B cell (primary cell): ENCODE measurements around the gene AGAP1. TPM values are rescaled to one million over a fixed set of nuclear protein-coding genes. Genes with fewer than 3 reads are reported as not detected.

Experiments used
- ATAC-seq: fragments of 200-7000 bp; cut with Tn5 transposase; one replicate; pipeline ENCODE4 v1.10.0; 2021; ENCODE audit warnings: low read depth, mild to moderate bottlenecking, moderate number of reproducible peaks, moderate library complexity
- CTCF ChIA-PET: fragments of 350-600 bp; sonication (Branson Sonifier 250); formaldehyde crosslinking; loops from one replicate; lab custom pipeline; 2021; ENCODE audit warnings: antibody characterized with exemption, inconsistent platforms; lab: Charles Lee
- POLR2A ChIA-PET: fragments of 350-600 bp; sonication (Branson Sonifier 250); formaldehyde crosslinking; loops from one replicate; lab custom pipeline; 2021; ENCODE audit warnings: antibody characterized with exemption; lab: Charles Lee
- DNase-seq: peaks from one replicate; pipeline ENCODE4 v3.0.0; 2013
- H2AFZ ChIP-seq: 2 replicates; pipeline ENCODE4 v1.6.1; 2012; ENCODE audit warnings: mild to moderate bottlenecking, low read depth, low read length; ENCODE audit not compliant: insufficient read depth, poor library complexity, severe bottlenecking
- H3K27ac ChIP-seq, 2 donors: 1 replicate in 1 of 2; 2 replicates in 1 of 2; pipeline ENCODE4 v1.5.1; 2012 to 2013; ENCODE audit warnings: low read length in 2 of 2, mild to moderate bottlenecking in 2 of 2, moderate library complexity in 1 of 2
- H3K27me3 ChIP-seq, 4 experiments: fragments of 200-600 bp in 1 of 4; sonication (generic) in 1 of 4; replicated peaks in 1 of 4; 1 replicate in 2 of 4; 2 replicates in 2 of 4; pipeline versions ENCODE4 v1.6.1 to v1.7.0; 2013 to 2016; ENCODE audit warnings: low read length in 3 of 4, mild to moderate bottlenecking in 2 of 4, mixed read lengths in 1 of 4, moderate library complexity in 1 of 4; ENCODE audit not compliant: insufficient read depth in 4 of 4, control insufficient read depth in 3 of 4; ENCODE audit errors: control extremely low read depth in 1 of 4
- H3K36me3 ChIP-seq, 2 experiments: replicated peaks in 1 of 2; 1 replicate in 1 of 2; 2 replicates in 1 of 2; pipeline versions ENCODE4 v1.6.1 to v1.7.1; 2013; ENCODE audit warnings: low read length in 1 of 2; ENCODE audit not compliant: insufficient read depth in 2 of 2, control insufficient read depth in 1 of 2; ENCODE audit errors: control extremely low read depth in 1 of 2, extremely low read depth in 1 of 2
- H3K4me1 ChIP-seq, 2 donors: fragments of 200-600 bp in 1 of 2; sonication (generic) in 1 of 2; 1 replicate in 1 of 2; 2 replicates in 1 of 2; pipeline versions ENCODE4 v1.5.1 to v1.6.1; 2013 to 2017; ENCODE audit warnings: low read length in 2 of 2; ENCODE audit not compliant: control insufficient read depth in 2 of 2, insufficient read depth in 2 of 2
- H3K4me2 ChIP-seq: replicated peaks from 2 replicates; pipeline ENCODE3; 2012; ENCODE audit warnings: mild to moderate bottlenecking, low read depth, low read length; ENCODE audit not compliant: poor library complexity, severe bottlenecking
- H3K4me3 ChIP-seq, 5 experiments: fragments of 200-600 bp in 1 of 5; sonication (generic) in 1 of 5; 1 replicate in 3 of 5; 2 replicates in 2 of 5; pipeline versions ENCODE4 v1.5.1 to v1.7.0; 2011 to 2016; ENCODE audit warnings: low read length in 4 of 5, mild to moderate bottlenecking in 4 of 5, low read depth in 2 of 5, control low read depth in 1 of 5, moderate library complexity in 1 of 5; ENCODE audit not compliant: insufficient read depth in 1 of 5; ENCODE audit errors: control extremely low read depth in 1 of 5, extremely low read depth in 1 of 5
- H3K79me2 ChIP-seq: fragments of 200-600 bp; sonication (generic); one replicate; pipeline ENCODE4 v1.6.0; 2016; ENCODE audit warnings: low read length; ENCODE audit not compliant: control insufficient read depth, insufficient read depth
- H3K9ac ChIP-seq: fragments of 200-600 bp; sonication (generic); 2 replicates; pipeline ENCODE4 v1.6.1; 2017; ENCODE audit warnings: mild to moderate bottlenecking, low read length, moderate library complexity
- H3K9me3 ChIP-seq, 3 donors: one replicate each; pipeline versions ENCODE4 v1.6.1 to v1.7.1; 2013; ENCODE audit warnings: low read length in 2 of 3; ENCODE audit not compliant: control insufficient read depth in 2 of 3, insufficient read depth in 1 of 3; ENCODE audit errors: control extremely low read depth in 1 of 3
- H4K20me1 ChIP-seq: 2 replicates; pipeline ENCODE4 v1.6.0; 2012; ENCODE audit warnings: mild to moderate bottlenecking, low read length; ENCODE audit not compliant: insufficient read depth, control insufficient read depth, poor library complexity, severe bottlenecking
- H3K27ac Mint-ChIP-seq: one replicate; pipeline ENCODE4 v1.8.0; 2021; ENCODE audit warnings: mixed read lengths
- H3K27me3 Mint-ChIP-seq: one replicate; pipeline ENCODE4 v1.8.0; 2021; ENCODE audit warnings: mixed read lengths
- H3K4me1 Mint-ChIP-seq: one replicate; pipeline ENCODE4 v1.8.0; 2021; ENCODE audit warnings: mixed read lengths
- H3K4me3 Mint-ChIP-seq: one replicate; pipeline ENCODE4 v1.8.0; 2021; ENCODE audit warnings: mixed read lengths
- H3K9me3 Mint-ChIP-seq: one replicate; pipeline ENCODE4 v1.8.0; 2022; ENCODE audit warnings: mixed read lengths; ENCODE audit not compliant: insufficient read depth
- EZH2 ChIP-seq: IDR thresholded peaks from 2 replicates; pipeline ENCODE4 v1.6.1; 2012; ENCODE audit warnings: borderline replicate concordance, low read depth, mild to moderate bottlenecking, moderate library complexity, low read length; ENCODE audit not compliant: insufficient read depth, poor library complexity, severe bottlenecking
- WGBS: methylation state at CpG from one replicate; pipeline ENCODE4 v1.1.5; 2013; ENCODE audit warnings: missing lambda C conversion rate; ENCODE audit not compliant: insufficient coverage; 5-methylcytosine and 5-hydroxymethylcytosine counted together
- intact Hi-C: fragments of 100-400 bp; cut with micrococcal nuclease; formaldehyde crosslinking; loops from one replicate; pipeline ENCODE4 v1.10.0; 2022
- polyA plus RNA-seq: library from polyadenylated mRNA; depleted of rRNA; stranded (reverse); fragments of >200 nt; gene quantifications from 2 replicates; pipeline ENCODE4 v1.2.3, GENCODE V29; 2012
- total RNA-seq, 2 donors: library from RNA; stranded (reverse); fragments of 120-200 nt in 1 of 2; gene quantifications; 1 replicate in 1 of 2; 2 replicates in 1 of 2; pipeline versions ENCODE4 v1.2.3 to v1.2.4, GENCODE V29; 2013 to 2022
- TF ChIP-seq, protein P1 (sequence below): fragments of 200-600 bp; IDR thresholded peaks from one replicate; pipeline ENCODE4 v1.8.0; 2022; ENCODE audit warnings: antibody characterized with exemption, mild to moderate bottlenecking

AGAP1 gene
- total and polyA plus RNA-seq, 2 donors (not counting 1 experiment from before 2014, with no cell fraction given), result 0.01 TPM; not detected in 1

- Histone ChIP-seq H3K9me3 (peaks cover 0 to 30% (median 1%) of the 10 kb centered on the region in 3 donors), H3K36me3 (no peaks in the 10 kb centered on the region), H3K79me2 (no peaks in the 10 kb centered on the region), H3K27ac (no peak overlapping the region), H3K4me2 (no peak overlapping the region), H2AFZ (no peak overlapping the region), H3K4me1 (peaks cover 3 to 6% of the 10 kb centered on the region in 2 donors), H3K4me3 (no peak overlapping the region), H3K9ac (no peak overlapping the region), H4K20me1 (no peaks in the 10 kb centered on the region), H3K27me3 (peaks cover 0 to 79% (median 38%) of the 10 kb centered on the region in 4 experiments)
- H3K4me1 Mint-ChIP-seq, result peaks cover 4% of the 10 kb centered on the region
- no peak overlapping the region for H3K27ac Mint-ChIP-seq
- ATAC-seq (no peak), DNase-seq (no peak)
- intact Hi-C loops, result no loop called here
- no peak overlapping the region for H3K4me3 Mint-ChIP-seq
- 9% methylated on average over 17 of the region's 20 CpGs for WGBS
- ChIA-PET POLR2A (no interaction called here), CTCF (no interaction called here)
- H3K9me3 Mint-ChIP-seq, result no peaks in the 10 kb centered on the region
- H3K27me3 Mint-ChIP-seq, result peaks cover 58% of the 10 kb centered on the region
- TF ChIP-seq, protein P1, sequence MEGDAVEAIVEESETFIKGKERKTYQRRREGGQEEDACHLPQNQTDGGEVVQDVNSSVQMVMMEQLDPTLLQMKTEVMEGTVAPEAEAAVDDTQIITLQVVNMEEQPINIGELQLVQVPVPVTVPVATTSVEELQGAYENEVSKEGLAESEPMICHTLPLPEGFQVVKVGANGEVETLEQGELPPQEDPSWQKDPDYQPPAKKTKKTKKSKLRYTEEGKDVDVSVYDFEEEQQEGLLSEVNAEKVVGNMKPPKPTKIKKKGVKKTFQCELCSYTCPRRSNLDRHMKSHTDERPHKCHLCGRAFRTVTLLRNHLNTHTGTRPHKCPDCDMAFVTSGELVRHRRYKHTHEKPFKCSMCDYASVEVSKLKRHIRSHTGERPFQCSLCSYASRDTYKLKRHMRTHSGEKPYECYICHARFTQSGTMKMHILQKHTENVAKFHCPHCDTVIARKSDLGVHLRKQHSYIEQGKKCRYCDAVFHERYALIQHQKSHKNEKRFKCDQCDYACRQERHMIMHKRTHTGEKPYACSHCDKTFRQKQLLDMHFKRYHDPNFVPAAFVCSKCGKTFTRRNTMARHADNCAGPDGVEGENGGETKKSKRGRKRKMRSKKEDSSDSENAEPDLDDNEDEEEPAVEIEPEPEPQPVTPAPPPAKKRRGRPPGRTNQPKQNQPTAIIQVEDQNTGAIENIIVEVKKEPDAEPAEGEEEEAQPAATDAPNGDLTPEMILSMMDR, result no peak
- no peak for TF ChIP-seq EZH2
These were observed 683.7 kb downstream of the AGAP1 start for GRCh38 chr2:236177604-236177966.

GRCh38 chr2:236177967-236178889 lies 684.4 kb downstream of the AGAP1 start:
- Histone ChIP-seq H3K27me3 (peaks cover 0 to 74% (median 37%) of the 10 kb centered on the region in 4 experiments), H3K9ac (no peak overlapping the region), H4K20me1 (no peaks in the 10 kb centered on the region), H2AFZ (no peak overlapping the region), H3K36me3 (no peaks in the 10 kb centered on the region), H3K79me2 (no peaks in the 10 kb centered on the region), H3K4me3 (no peak overlapping the region), H3K4me1 (peaks cover 3 to 6% of the 10 kb centered on the region in 2 donors), H3K9me3 (peaks cover 0 to 30% (median 1%) of the 10 kb centered on the region in 3 donors), H3K4me2 (peak overlapping the region; percentile 8), H3K27ac (no peak overlapping the region)
- Mint-ChIP-seq H3K27me3 (peaks cover 65% of the 10 kb centered on the region), H3K4me3 (no peak overlapping the region), H3K4me1 (peaks cover 4% of the 10 kb centered on the region), H3K27ac (no peak overlapping the region), H3K9me3 (no peaks in the 10 kb centered on the region)
- intact Hi-C loops, result no loop called here
- ATAC-seq, result no peak
- WGBS, result 9% methylated on average over 51 of the region's 65 CpGs
- ChIA-PET POLR2A (no interaction called here), CTCF (no interaction called here)
- no peak for DNase-seq
- TF ChIP-seq, protein P1, result peak; percentile 11
- no peak for TF ChIP-seq EZH2
